Breast epithelium (tissue), 3 donors: ENCODE measurements around the gene TM9SF4.

Experiments used
- CTCF ChIP-seq, 3 donors: fragments of 450-650 bp; IDR thresholded peaks; one replicate each; pipeline ENCODE4 v1.5.1; 2016 to 2017; ENCODE audit warnings: antibody characterized with exemption in 3 of 3, mild to moderate bottlenecking in 3 of 3, moderate library complexity in 3 of 3
- POLR2A ChIP-seq: fragments of 450-650 bp; IDR thresholded peaks from one replicate; pipeline ENCODE4 v1.6.1; 2016; ENCODE audit warnings: antibody characterized with exemption, mild to moderate bottlenecking, moderate library complexity
- POLR2AphosphoS5 ChIP-seq, 3 donors: sonication (generic); formaldehyde crosslinking; IDR thresholded peaks; one replicate each; pipeline ENCODE4 v1.6.1; 2017; ENCODE audit warnings: antibody characterized with exemption in 3 of 3

GRCh38 chr20:32114305-32114960 is 4.9 kb downstream of the TM9SF4 start:
- no peak for TF ChIP-seq CTCF (IDR thresholded peaks at IDR 0.05)
- no peak for TF ChIP-seq POLR2A
- TF ChIP-seq POLR2AphosphoS5 (IDR thresholded peaks at IDR 0.05), result no peak
